Activated naive CD4-positive, alpha-beta T cell treated with anti-CD3 and anti-CD28 coated beads for 36 hours (primary cell): ENCODE results near the gene RPA1. TPM values are rescaled to one million over a fixed set of nuclear protein-coding genes. Genes with fewer than 3 reads are reported as not detected.

ENCODE experiments used
- total RNA-seq, 2 experiments: library from RNA; stranded (reverse); gene quantifications; one replicate each; pipeline ENCODE4 v1.2.3, GENCODE V29; 2021

Gene RPA1
- total RNA-seq, 2 experiments from 2014 or later = 177 to 188 TPM

Other genes starting within 250 kb of the RPA1 start
- gene SLC43A2, start 201.2 kb upstream of the RPA1 start, total RNA-seq = under 1 TPM; 0.12 to 0.14 TPM
- under 1 TPM; 0.43 to 0.57 TPM for gene SCARF1, start 184.3 kb upstream of the RPA1 start, total RNA-seq
- 1 to 10 TPM; 1.0 to 1.1 TPM for gene RILP, start 180.1 kb upstream of the RPA1 start, total RNA-seq
- gene PRPF8, start 145.1 kb upstream of the RPA1 start, total RNA-seq = 100 to 1,000 TPM; 458 to 479 TPM
- under 1 TPM; 0.05 TPM for gene TLCD2, start 119.6 kb upstream of the RPA1 start, total RNA-seq
- 1 to 10 TPM; 2.9 to 3.7 TPM for gene WDR81, start 105.3 kb upstream of the RPA1 start, total RNA-seq
- not detected for gene SERPINF2, start 87.1 kb upstream of the RPA1 start, total RNA-seq
- gene SERPINF1, start 67.9 kb upstream of the RPA1 start, total RNA-seq = not detected
- 10 to 100 TPM; 18.7 to 22.0 TPM for gene SMYD4, start 103 bp upstream of the RPA1 start, total RNA-seq
- under 1 TPM; 0.14 to 0.30 TPM for gene RTN4RL1, start 195.3 kb downstream of the RPA1 start, total RNA-seq
- gene DPH1, start 200.1 kb downstream of the RPA1 start, total RNA-seq = 10 to 100 TPM; 31.1 to 34.1 TPM
- 10 to 100 TPM; 22.7 to 24.7 TPM for gene OVCA2, start 212.0 kb downstream of the RPA1 start, total RNA-seq
- 10 to 100 TPM; 14.8 TPM for gene HIC1, start 225.1 kb downstream of the RPA1 start, total RNA-seq